Measurements from ENCODE around the gene C11orf65.

The C11orf65 gene, protein sequence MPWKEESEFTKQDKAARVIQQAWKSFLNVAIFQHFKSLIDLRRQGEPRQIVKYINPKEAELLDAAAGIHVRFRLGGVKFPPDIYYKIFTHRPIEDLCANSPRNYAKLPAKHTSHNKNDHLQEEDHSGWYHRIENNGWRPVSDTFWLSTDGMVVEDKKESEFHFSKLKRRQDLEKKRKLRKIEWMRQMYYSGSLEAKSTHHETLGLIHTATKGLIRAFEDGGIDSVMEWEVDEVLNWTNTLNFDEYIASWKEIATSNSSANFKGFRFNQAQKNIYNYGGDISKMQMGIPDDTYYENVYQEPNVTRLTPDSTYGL

GRCh38 chr11:108467091-108467823 lies at the start of gene C11orf65:
C11orf65 (minus strand) TSS chr11:108467529; CDS start chr11:108461559, 5,970 bp downstream.
- DNase-seq, result peak; percentile 85

DNA sequence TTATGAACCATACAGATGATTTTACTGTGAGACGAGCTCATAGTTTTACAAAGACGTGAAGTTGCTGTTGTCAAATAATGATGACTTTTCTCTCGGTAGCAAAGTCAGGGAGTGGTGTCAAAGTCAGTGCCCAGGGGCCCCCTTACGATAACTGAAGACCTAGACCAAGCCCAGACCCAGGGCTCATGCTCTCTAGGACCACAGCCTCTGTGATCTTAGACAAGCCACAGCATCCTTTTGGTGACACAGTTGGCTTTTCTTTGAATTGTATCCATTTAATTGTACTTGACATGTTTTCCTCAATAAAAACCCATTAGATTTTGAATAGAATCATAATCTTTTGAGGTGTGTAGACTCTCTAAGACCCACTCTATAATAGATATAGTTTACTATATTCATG lies 48.8 kb upstream of the C11orf65 start:
- DNase-seq, result no peak

GRCh38 chr11:108512708-108513107 lies 45.4 kb upstream of the C11orf65 start:
- no peak for DNase-seq

- peak; percentile 54 for DNase-seq
Measured at GRCh38 chr11:108511851-108512474, 44.6 kb upstream of the C11orf65 start.

DNA sequence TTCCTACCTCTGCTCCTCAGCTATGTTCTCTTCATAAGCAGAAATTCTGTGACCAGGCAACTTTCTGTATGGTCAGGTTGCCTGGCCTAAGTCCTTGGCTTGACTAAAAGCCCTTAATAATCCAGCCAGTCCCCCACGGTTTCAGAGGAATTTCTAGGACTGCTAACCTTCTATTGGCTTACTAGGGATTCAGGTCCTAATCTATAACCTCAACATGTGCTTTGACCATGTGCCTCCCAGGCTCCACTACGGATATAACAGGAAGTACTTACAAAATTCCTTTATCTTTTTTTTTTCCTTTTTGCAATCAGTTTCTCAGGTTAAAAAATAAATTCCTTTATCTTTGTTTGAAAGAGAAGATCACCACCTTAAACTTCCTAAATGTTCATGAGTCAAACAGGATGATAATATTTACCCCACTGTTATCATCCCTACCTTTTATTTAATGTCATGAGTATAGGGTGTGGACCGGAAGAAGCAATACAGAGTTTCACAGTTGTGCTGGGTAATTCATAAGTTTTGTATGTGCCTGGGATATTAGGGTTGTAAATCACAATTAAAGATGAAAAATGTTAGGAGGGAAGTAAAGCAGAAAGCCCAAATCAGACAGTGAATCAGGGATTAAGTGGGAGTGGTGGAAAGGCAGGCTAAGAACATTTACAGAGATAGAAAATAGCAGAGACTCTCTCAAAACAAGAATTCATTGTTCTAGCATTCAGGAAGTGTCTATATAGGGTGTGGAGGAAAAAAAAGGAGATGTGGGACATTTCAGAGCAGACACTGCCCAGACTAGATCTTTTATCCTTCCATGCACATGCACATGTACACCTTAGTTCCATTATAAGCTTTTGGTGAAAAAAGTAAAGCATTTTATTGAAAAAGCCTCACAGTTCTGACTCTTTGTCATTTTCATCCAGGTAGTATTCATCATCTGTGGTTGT lies 41.6 kb upstream of the C11orf65 start:
- DNase-seq, result no peak

- no peak for DNase-seq
Measured at GRCh38 chr11:108501396-108501795, 34.1 kb upstream of the C11orf65 start.

- DNase-seq, result no peak
Measured at GRCh38 chr11:108500721-108501120, 33.4 kb upstream of the C11orf65 start.

GRCh38 chr11:108500169-108500568 lies 32.8 kb upstream of the C11orf65 start:
- DNase-seq, result no peak

DNA sequence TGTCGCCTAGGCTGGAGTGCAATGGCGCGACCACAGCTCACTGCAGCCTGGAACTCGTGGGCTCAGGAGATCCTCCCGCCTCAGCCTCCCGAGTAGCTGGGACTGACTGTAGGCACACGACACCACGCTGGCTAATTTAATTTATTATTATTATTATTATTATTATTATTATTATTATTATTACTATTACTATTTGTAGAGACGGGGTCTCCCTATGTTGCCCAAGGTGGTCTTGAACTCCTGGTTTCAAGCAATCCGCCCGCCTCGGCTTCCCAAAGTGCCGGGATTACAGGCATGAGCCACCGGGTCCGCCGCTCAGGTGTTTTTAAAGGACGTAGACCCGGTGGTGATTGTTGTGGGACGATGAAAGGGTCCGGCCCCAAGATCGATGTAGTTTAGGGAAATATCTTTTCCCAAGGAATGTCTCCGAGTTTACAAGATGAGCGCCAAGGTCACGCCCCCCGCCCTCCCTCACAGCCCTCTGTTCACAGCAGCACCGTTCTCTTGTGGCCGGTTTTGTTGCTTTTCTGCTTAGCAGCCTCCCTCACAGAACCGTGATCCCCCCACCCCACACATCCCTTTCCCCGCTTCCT lies 31.6 kb upstream of the C11orf65 start:
- DNase-seq, result no peak

- DNase-seq, result peak; percentile 48
Measured at GRCh38 chr11:108498046-108498815, 30.9 kb upstream of the C11orf65 start, which contains the start of gene POGLUT3. POGLUT3 (minus strand) TSS chr11:108498384; CDS start chr11:108498366, 18 bp downstream.

DNA sequence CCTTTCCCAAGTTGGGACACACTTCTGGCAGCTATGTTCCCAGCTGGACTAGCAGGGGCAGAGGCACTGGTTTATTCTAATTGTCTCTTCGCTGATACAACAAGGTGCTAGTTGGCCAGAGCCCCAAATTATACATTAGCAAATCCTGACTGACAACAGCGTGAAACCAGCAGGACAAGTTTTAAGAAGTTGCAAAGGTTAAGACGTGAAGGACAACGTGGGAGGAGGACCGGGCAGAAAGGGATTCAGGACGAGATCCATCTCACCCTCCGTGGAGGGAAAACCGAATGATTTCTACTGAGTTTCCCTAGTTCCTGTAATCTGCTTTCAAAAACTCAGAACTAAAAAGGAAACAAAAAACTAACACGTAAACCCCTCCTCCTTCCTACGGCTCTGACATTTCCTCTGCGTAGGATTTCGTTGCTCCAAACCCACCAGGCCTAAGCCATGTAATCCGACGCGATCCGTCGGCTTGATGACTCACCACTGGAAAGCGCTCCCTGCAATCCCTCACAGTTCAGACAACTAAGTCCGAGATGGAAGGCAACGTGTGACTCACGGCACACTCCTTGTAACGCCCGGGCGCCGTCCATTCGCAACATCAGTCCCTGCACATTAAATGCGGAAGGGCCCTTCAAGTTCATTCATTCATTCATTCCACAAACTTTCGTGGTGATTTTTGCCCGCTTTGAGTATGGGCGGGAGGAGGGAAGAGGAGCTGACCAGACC lies 30.2 kb upstream of the C11orf65 start:
- peak; percentile 99 for DNase-seq

- no peak for DNase-seq
Measured at GRCh38 chr11:108496643-108497256, 29.4 kb upstream of the C11orf65 start.

DNA sequence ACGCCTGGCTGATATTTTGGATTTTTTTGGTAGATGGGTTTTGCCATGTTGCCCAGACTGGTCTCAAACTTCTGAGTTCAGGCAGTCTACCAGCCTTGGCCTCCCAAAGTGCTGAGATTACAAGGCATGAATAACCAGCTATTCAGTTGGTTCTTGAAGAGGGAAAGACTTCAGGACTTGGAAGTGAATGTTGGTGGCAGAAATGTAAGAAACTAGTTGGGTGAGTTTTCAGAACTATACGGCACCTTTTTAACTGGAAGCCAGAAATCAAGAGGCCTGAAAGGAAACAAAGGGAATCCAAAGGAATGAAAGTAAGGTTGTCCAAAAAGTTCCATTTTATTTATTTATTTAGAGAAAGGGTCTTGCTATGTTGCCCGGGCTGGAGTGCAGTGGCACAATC lies 28.0 kb upstream of the C11orf65 start:
- DNase-seq, result no peak

DNA sequence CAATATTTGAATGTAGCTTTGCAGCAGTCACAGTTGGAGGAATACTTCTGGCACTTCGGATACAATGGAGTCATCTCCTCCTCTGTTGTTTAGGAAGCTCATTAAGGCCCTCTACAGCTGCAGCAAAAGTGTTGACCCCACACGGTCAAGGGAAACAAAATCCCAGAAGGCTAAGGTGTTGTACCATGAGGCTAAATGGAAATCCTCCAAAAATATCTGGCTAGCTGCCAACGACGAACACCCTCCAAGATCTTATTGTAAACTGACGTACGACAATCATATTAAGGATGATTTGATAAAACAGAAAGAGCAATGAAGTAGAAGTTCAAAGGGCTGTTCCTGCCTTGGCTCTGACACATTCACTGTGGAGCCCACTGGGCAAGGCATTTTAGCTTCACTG lies 26.9 kb upstream of the C11orf65 start:
- no peak for DNase-seq

GRCh38 chr11:108491936-108492335 lies 24.6 kb upstream of the C11orf65 start:
- no peak for DNase-seq

DNA sequence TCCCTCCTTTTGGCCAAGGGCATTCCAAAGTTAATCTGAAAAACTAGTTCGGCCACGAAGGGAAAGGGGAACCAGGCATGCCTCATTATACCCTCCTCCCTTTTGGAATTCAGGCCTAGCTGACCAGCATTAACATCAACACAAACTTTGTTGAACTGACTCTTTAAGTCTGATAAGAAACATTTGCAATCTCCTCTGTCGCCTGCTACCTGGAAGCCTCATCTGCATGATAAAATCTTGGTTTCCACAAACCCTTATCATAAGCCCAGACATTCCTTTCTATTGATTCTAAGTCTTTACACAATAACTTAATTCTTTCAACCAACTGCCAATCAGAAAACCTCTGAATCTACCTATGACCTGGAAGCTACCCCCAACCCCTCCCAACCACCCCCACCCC lies 19.5 kb upstream of the C11orf65 start:
- peak; percentile 16 for DNase-seq

DNA sequence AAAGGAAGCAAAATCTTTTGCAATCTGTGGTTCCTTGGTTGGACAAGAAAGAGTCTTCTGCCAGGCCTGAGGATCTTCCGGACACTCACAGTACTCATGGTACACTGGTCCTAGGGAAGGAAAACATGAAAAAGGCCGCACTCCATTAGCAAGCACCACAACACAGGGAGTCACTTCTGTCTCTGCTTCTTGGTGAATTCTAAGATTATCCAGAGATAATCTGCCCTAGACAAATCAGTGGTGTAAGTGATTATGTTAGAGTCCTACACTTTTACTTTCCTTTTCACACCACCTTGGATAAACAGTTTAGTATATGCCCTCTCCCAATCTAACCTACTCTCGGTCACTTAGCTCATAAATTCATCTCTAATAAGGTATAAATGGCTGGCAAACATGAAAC lies 19.0 kb upstream of the C11orf65 start:
- DNase-seq, result no peak

- peak; percentile 58 for DNase-seq
Measured at GRCh38 chr11:108483163-108483562, 15.8 kb upstream of the C11orf65 start.

GRCh38 chr11:108474664-108475463 lies 7.5 kb upstream of the C11orf65 start:
- DNase-seq, result no peak

Data from NCI-H226 (cell line).